Measurements from ENCODE around the gene FUCA2. TPM values are rescaled to one million over a fixed set of nuclear protein-coding genes. Genes with fewer than 3 reads are reported as not detected.
"Not testable (repeated sequence)": the region's sequence is repeated elsewhere in the genome, so short reads cannot be mapped to it uniquely, and the experiment has no call there.

Gene FUCA2
- total and polyA plus RNA-seq, 8 donors: 16.2 to 36.7 (median 26.7) TPM

DNA sequence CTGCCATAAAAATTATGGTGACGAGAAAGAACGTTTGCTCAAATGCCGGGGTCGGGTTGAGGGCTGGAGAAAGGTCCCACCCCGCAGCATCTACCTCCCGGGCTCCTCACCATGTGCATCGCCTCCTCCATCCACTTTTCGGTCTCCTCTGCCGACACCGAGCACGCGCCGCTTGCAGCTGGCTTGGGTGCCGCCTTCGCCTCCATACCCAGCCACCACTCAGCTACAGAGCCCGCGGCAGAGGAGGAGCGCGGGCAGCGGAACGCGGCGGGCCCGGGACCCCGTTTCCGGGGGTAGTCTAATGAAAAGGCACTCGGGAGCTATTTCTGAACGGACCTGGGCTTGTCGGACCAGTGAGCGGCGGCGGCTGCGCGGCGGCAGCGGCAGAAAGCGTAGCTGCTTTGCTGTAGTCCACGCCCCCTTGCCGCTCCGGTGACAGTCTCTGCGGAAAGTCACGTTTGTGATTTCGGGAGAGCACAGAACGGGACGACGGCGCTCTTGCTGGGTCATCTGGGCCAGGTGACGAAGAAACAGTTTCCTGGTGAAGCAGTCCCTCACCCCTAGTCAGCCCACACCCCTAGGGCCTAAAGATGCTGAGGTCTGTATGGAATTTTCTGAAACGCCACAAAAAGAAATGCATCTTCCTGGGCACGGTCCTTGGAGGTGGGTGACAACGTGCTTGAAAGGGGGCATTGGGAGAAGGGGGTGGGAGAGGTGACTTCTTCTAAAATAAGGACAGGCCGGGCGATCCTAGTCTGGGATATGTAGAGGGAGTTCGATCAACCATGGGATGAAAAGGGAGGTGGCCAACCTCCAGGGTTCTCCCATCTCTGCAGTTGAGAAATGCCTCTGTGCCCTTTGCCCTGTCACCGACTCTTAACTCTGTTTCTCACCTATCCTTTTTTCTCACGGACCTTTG lies 60.8 kb downstream of the FUCA2 start, which contains the start of the genes ADAT2 and PEX3:
ADAT2 (minus strand) TSS at position 243 of the 919 bp plus-strand sequence; CDS start at position 206, 37 bp downstream.
PEX3 (plus strand) TSS at position 353 of the 919 bp plus-strand sequence; CDS start at position 591, 238 bp downstream.
- Histone ChIP-seq H3K36me3 (no peaks in the 10 kb centered on the region), H3K9me3 (no peaks in the 10 kb centered on the region), H3K4me3 (peak within 1 kb of the TSS; percentile 49 to 67 (median 55)), H3K27ac (peak within 1 kb of the TSS; percentile 32 to 75 (median 63)), H3K27me3 (no peaks in the 10 kb centered on the region), H3K4me1 (peaks cover 9 to 20% (median 12%) of the 10 kb centered on the region in 3 donors)
- intact Hi-C loops (cut with DNase I): no loop called here
- DNase-seq (peak; percentile 90 to 96 (median 92)), FAIRE-seq (peak; percentile 29), ATAC-seq (peak; percentile 98 to 100 (median 99))
- TF ChIP-seq CTCF (IDR thresholded peaks at IDR 0.05): no peak
- WGBS, 2 donors: 0 to 1% methylated on average over 54 to 56 of the region's 56 CpGs

GRCh38 chr6:143449714-143450452 lies 61.6 kb downstream of the FUCA2 start:
- Histone ChIP-seq H3K36me3 (no peaks in the 10 kb centered on the region), H3K27me3 (no peaks in the 10 kb centered on the region), H3K27ac (peak overlapping the region; percentile 32 to 75 (median 63)), H3K4me3 (peak overlapping the region; percentile 49 to 67 (median 55)), H3K4me1 (peaks cover 9 to 20% (median 12%) of the 10 kb centered on the region in 3 donors), H3K9me3 (no peaks in the 10 kb centered on the region)
- DNase-seq (peak in 2 of 6 donors; percentile 14 to 28), ATAC-seq (peak; percentile 3 to 32 (median 10)), FAIRE-seq (no peak)
- intact Hi-C loops (cut with DNase I): no loop called here
- TF ChIP-seq CTCF (IDR thresholded peaks at IDR 0.05): no peak
- WGBS, 2 donors: 3% methylated on average over 19 of the region's 19 CpGs

GRCh38 chr6:143449082-143449713 lies 62.3 kb downstream of the FUCA2 start:
- Histone ChIP-seq H3K4me3 (peak overlapping the region in 2 of 4 donors; percentile 49 to 67), H3K4me1 (peaks cover 9 to 20% (median 12%) of the 10 kb centered on the region in 3 donors), H3K27me3 (no peaks in the 10 kb centered on the region), H3K27ac (no peak overlapping the region), H3K36me3 (no peaks in the 10 kb centered on the region), H3K9me3 (no peaks in the 10 kb centered on the region)
- TF ChIP-seq CTCF (IDR thresholded peaks at IDR 0.05): no peak
- no peak for ATAC-seq
- no peak for DNase-seq
- 69 to 71% methylated on average over 6 of the region's 6 CpGs for WGBS, 2 donors
- no peak for FAIRE-seq
- intact Hi-C loops (cut with DNase I): no loop called here

DNA sequence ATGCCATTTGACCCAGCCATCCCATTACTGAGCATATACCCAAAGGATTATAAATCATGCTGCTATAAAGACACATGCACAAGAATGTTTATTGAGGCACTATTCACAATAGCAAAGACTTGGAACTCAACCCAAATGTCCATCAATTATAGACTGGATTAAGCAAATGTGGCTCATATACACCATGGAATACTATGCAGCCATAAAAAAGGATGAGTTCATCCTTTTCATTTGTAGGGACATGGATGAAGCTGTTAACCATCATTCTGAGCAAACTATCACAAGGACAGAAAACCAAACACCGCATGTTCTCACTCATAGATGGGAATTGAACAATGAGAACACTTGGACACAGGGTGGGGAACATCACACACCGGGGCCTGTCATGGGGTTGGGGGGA lies 63.7 kb downstream of the FUCA2 start:
- not testable (repeated sequence) for DNase-seq

More for the DNA sequence above, 63.7 kb downstream of the FUCA2 start:
- intact Hi-C loops (cut with DNase I); FAIRE-seq; H3K27ac ChIP-seq; H3K36me3 ChIP-seq; H3K9me3 ChIP-seq; H3K27me3 ChIP-seq; ATAC-seq; H3K4me3 ChIP-seq: not testable (repeated sequence)
- 96 to 98% methylated on average over 2 of the region's 2 CpGs for WGBS, 2 donors
- peaks cover 9 to 20% (median 12%) of the 10 kb centered on the region in 3 donors for H3K4me1 ChIP-seq

Other genes with a start within 250 kb of the FUCA2 start
- gene ADAT2, start 61.0 kb downstream of the FUCA2 start, total RNA-seq: 1 to 10 TPM; 1.9 to 6.3 (median 3.5) TPM
- 10 to 100 TPM; 11.0 to 12.1 TPM for gene ADAT2, start 61.0 kb downstream of the FUCA2 start, polyA plus RNA-seq
- gene PEX3, start 60.9 kb downstream of the FUCA2 start, total RNA-seq: 1 to 10 TPM; 5.6 to 9.6 (median 6.6) TPM
- gene PEX3, start 60.9 kb downstream of the FUCA2 start, polyA plus RNA-seq: 1 to 10 TPM; 2.8 to 9.2 TPM
- gene PHACTR2, start 166.2 kb upstream of the FUCA2 start, total RNA-seq: 10 to 100 TPM in 2 of 6 donors, 1 to 10 TPM in 4; 5.9 to 19.0 (median 8.9) TPM
- 1 to 10 TPM; 2.7 to 3.1 TPM for gene PHACTR2, start 166.2 kb upstream of the FUCA2 start, polyA plus RNA-seq

Measured in pancreas (tissue), 10 donors.